Left lung (tissue), 10 donors: Measurements from ENCODE around the gene PBRM1. TPM values are rescaled to one million over a fixed set of nuclear protein-coding genes. Genes with fewer than 3 reads are reported as not detected.

Experiments used
- ATAC-seq: fragments of 200-7000 bp; cut with Tn5 transposase; one replicate; pipeline ENCODE4 v1.9.1; 2020; ENCODE audit warnings: moderate library complexity
- DNase-seq, 4 donors: peaks; one replicate each; pipeline ENCODE4 v3.0.0-alpha.2; 2013 to 2020
- H3K27ac ChIP-seq, 2 donors: fragments of 200-600 bp; sonication (generic) in 1 of 2; one replicate each; pipeline versions ENCODE4 v1.5.0 to v1.8.0; 2020 to 2021
- H3K27me3 ChIP-seq, 2 donors: fragments of 200-600 bp; sonication (generic) in 1 of 2; one replicate each; pipeline versions ENCODE4 v1.5.0 to v1.8.0; 2020 to 2021
- H3K36me3 ChIP-seq, 2 donors: fragments of 200-600 bp; sonication (generic) in 1 of 2; one replicate each; pipeline versions ENCODE4 v1.5.0 to v1.8.0; 2020 to 2021
- H3K4me1 ChIP-seq, 2 donors: fragments of 200-600 bp; one replicate each; pipeline ENCODE4 v1.8.0; 2021
- H3K4me3 ChIP-seq, 2 donors: fragments of 200-600 bp; sonication (generic) in 1 of 2; one replicate each; pipeline versions ENCODE4 v1.5.0 to v1.8.0; 2020 to 2021; ENCODE audit warnings: mild to moderate bottlenecking in 1 of 2
- H3K9me3 ChIP-seq, 2 donors: fragments of 200-600 bp; sonication (generic) in 1 of 2; one replicate each; pipeline versions ENCODE4 v1.5.0 to v1.8.0; 2020 to 2021
- CTCF ChIP-seq, 2 donors: fragments of 200-600 bp; sonication (generic) in 1 of 2; IDR thresholded peaks; one replicate each; pipeline versions ENCODE4 v1.5.0 to v1.8.0; 2021; ENCODE audit warnings: antibody characterized with exemption in 2 of 2
- intact Hi-C, 2 donors: fragments of 100-400 bp; cut with DNase I; formaldehyde crosslinking; loops; one replicate each; pipeline versions ENCODE4 v1.11.2 to v1.14.2; 2022
- polyA plus RNA-seq, 6 donors: library from polyadenylated mRNA; unstranded; fragments of 120-200 nt; gene quantifications; one replicate each; pipeline ENCODE4 v1.2.1, GENCODE V29; 2013; ENCODE audit not compliant: insufficient read length in 6 of 6
- total RNA-seq, 2 donors: library from RNA; stranded (reverse); fragmentation: NEBNext Ultra II Directional; extraction: Animal tissue kit (Norgen Biotek cat#: 25700); gene quantifications; one replicate each; pipeline ENCODE4 v1.2.1, GENCODE V29; 2021
- donor health status: DM: no; HTN: yes; CAD: no.
- donor health status: DM: no; HTN: no; CAD: no.

The PBRM1 gene
- total and polyA plus RNA-seq, 8 donors = 62.2 to 79.8 (median 65.8) TPM

GRCh38 chr3:52614689-52615088 is 71.0 kb downstream of the PBRM1 start:
- Histone ChIP-seq H3K9me3 (no peaks in the 10 kb centered on the region), H3K36me3 (peaks cover 0 to 99% of the 10 kb centered on the region in 2 donors), H3K4me3 (no peak overlapping the region), H3K27me3 (no peaks in the 10 kb centered on the region), H3K4me1 (no peaks in the 10 kb centered on the region), H3K27ac (no peak overlapping the region)
- no peak for TF ChIP-seq CTCF (IDR thresholded peaks at IDR 0.05)
- DNase-seq = no peak
- ATAC-seq = peak; percentile 33
- intact Hi-C loops = no loop called here

GRCh38 chr3:52609316-52609815 is 76.3 kb downstream of the PBRM1 start:
- no peak for TF ChIP-seq CTCF (IDR thresholded peaks at IDR 0.05)
- ATAC-seq (no peak), DNase-seq (no peak)
- Histone ChIP-seq H3K27me3 (no peaks in the 10 kb centered on the region), H3K36me3 (peaks cover 0 to 90% of the 10 kb centered on the region in 2 donors), H3K9me3 (no peaks in the 10 kb centered on the region), H3K27ac (no peak overlapping the region), H3K4me1 (no peaks in the 10 kb centered on the region), H3K4me3 (no peak overlapping the region)
- intact Hi-C loops = no loop called here

GRCh38 chr3:52608337-52608736 is 77.4 kb downstream of the PBRM1 start:
- H3K4me3 ChIP-seq = no peak overlapping the region
- no peak for TF ChIP-seq CTCF (IDR thresholded peaks at IDR 0.05)
- no peak overlapping the region for H3K27ac ChIP-seq
- H3K27me3 ChIP-seq = no peaks in the 10 kb centered on the region
- DNase-seq (no peak), ATAC-seq (peak; percentile 13)
- intact Hi-C loops = no loop called here
- peaks cover 0 to 88% of the 10 kb centered on the region in 2 donors for H3K36me3 ChIP-seq
- no peaks in the 10 kb centered on the region for H3K4me1 ChIP-seq
- H3K9me3 ChIP-seq = no peaks in the 10 kb centered on the region

- DNase-seq = peak in 2 of 4 donors; percentile 21 to 42
- Histone ChIP-seq H3K27ac (no peak overlapping the region), H3K4me1 (no peaks in the 10 kb centered on the region), H3K27me3 (no peaks in the 10 kb centered on the region), H3K36me3 (peaks cover 0 to 90% of the 10 kb centered on the region in 2 donors), H3K4me3 (no peak overlapping the region), H3K9me3 (no peaks in the 10 kb centered on the region)
- intact Hi-C loops = no loop called here
- no peak for TF ChIP-seq CTCF (IDR thresholded peaks at IDR 0.05)
- peak; percentile 92 for ATAC-seq
Observed at GRCh38 chr3:52606373-52607085, 79.2 kb downstream of the PBRM1 start.

GRCh38 chr3:52600258-52600657 is 85.5 kb downstream of the PBRM1 start:
- Histone ChIP-seq H3K9me3 (peaks cover 0 to 12% of the 10 kb centered on the region in 2 donors), H3K27ac (no peak overlapping the region), H3K4me1 (no peaks in the 10 kb centered on the region), H3K36me3 (peaks cover 0 to 88% of the 10 kb centered on the region in 2 donors), H3K4me3 (no peak overlapping the region), H3K27me3 (no peaks in the 10 kb centered on the region)
- DNase-seq (no peak), ATAC-seq (no peak)
- intact Hi-C loops = no loop called here
- no peak for TF ChIP-seq CTCF (IDR thresholded peaks at IDR 0.05)
